ENCODE results near the gene MSI2.

The MSI2 gene

DNA sequence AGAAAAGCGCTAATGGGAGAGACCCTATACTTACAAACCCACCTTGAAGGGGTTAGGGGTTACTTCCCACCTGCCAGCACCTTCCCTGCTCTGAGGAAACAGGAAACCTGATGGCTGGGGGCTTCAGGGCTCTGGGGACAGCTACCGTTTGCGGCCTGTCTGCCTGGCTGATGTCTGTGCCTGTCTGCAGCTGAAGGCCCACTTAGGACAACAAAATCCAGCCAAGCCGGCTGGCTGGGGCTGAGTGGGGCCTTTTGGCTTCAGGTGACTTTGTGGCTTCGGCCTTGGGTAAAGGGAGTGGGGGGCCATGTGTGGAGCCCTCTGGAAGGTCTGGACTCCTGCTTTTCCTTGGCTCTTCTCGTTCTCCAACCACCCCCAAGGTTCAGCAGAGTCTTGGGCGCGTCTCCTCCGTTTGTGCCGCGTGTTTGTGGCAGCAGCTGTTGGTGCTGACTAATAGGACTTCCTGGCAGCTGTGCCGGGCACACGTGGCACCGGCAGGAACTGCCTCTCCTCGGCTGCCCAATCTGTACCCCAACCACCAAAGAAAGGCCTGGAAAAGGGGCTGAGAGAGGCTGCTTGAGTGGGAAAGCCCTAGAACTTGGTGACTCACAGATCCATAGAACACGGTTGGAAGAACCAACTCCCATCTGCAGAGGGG lies 186.7 kb downstream of the MSI2 start:
- no peak for TF ChIP-seq EZH2phosphoT487 (IDR thresholded peaks at IDR 0.05; ENCODE audit: borderline replicate concordance)
- TF ChIP-seq, protein P1, sequence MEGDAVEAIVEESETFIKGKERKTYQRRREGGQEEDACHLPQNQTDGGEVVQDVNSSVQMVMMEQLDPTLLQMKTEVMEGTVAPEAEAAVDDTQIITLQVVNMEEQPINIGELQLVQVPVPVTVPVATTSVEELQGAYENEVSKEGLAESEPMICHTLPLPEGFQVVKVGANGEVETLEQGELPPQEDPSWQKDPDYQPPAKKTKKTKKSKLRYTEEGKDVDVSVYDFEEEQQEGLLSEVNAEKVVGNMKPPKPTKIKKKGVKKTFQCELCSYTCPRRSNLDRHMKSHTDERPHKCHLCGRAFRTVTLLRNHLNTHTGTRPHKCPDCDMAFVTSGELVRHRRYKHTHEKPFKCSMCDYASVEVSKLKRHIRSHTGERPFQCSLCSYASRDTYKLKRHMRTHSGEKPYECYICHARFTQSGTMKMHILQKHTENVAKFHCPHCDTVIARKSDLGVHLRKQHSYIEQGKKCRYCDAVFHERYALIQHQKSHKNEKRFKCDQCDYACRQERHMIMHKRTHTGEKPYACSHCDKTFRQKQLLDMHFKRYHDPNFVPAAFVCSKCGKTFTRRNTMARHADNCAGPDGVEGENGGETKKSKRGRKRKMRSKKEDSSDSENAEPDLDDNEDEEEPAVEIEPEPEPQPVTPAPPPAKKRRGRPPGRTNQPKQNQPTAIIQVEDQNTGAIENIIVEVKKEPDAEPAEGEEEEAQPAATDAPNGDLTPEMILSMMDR (conservative IDR thresholded peaks at IDR 0.05; ENCODE audit: low read length), result no peak
- Histone ChIP-seq H2AFZ (ENCODE audit: low read length) (no peak overlapping the region), H3K36me3 (ENCODE audit: insufficient read depth, low read length) (peaks cover 46% of the 10 kb centered on the region; the same call in 1 of the 2 replicates), H3K9me3 (ENCODE audit: insufficient read depth, low read depth, low read length) (no peaks in the 10 kb centered on the region), H4K20me1 (ENCODE audit: insufficient read depth, low read length, poor library complexity, severe bottlenecking) (no peaks in the 10 kb centered on the region), H3K9me2 (replicated peaks; ENCODE audit: low read depth, low read length) (no peaks in the 10 kb centered on the region), H3K4me1 (ENCODE audit: insufficient read depth, low read length, poor library complexity, severe bottlenecking) (peaks cover 93% of the 10 kb centered on the region), H3K27me3 (ENCODE audit: insufficient read depth, low read length, poor library complexity, severe bottlenecking) (no peaks in the 10 kb centered on the region), H3K79me2 (ENCODE audit: insufficient read depth, low read length) (peaks cover 93% of the 10 kb centered on the region), H3K4me2 (ENCODE audit: low read depth, low read length, poor library complexity, severe bottlenecking) (peak overlapping the region; percentile 54), H3F3A (ENCODE audit: low read depth) (peaks cover 16% of the 10 kb centered on the region), H3K9ac (ENCODE audit: low read depth, low read length, poor library complexity, severe bottlenecking) (peak overlapping the region; percentile 90), H3K4me3 (ENCODE audit: low read length, poor library complexity, severe bottlenecking) (peak overlapping the region; percentile 37)

DNA sequence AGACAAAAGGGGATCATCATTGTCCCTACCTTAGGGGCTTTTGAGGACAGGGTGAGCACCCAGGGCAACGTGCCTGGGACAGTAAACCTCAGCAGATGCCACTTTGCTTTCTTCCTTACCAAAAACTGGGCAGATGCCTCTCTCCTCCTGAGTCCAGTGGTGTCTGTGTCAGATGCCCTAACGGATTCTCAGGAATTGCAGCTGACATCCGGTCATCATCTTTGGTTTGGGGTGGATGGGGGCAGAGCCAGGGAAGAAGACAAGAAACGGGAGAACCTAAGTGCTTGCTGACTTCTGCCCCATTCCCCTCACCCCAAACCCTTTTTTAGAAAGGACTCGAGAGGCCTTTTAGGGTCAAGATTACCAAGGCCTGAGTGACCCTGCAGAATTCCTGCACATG lies 187.5 kb downstream of the MSI2 start:
- Histone ChIP-seq H3K4me1 (ENCODE audit: insufficient read depth, low read length, poor library complexity, severe bottlenecking) (peaks cover 96% of the 10 kb centered on the region), H3K4me3 (ENCODE audit: low read length, poor library complexity, severe bottlenecking) (peak overlapping the region; percentile 22), H3K27me3 (ENCODE audit: insufficient read depth, low read length, poor library complexity, severe bottlenecking) (no peaks in the 10 kb centered on the region), H3K9me2 (replicated peaks; ENCODE audit: low read depth, low read length) (no peaks in the 10 kb centered on the region), H3K4me2 (ENCODE audit: low read depth, low read length, poor library complexity, severe bottlenecking) (peak overlapping the region; percentile 54), H3K79me2 (ENCODE audit: insufficient read depth, low read length) (peaks cover 100% of the 10 kb centered on the region), H3F3A (ENCODE audit: low read depth) (peaks cover 12% of the 10 kb centered on the region), H3K9me3 (ENCODE audit: insufficient read depth, low read depth, low read length) (no peaks in the 10 kb centered on the region), H4K20me1 (ENCODE audit: insufficient read depth, low read length, poor library complexity, severe bottlenecking) (no peaks in the 10 kb centered on the region), H3K9ac (ENCODE audit: low read depth, low read length, poor library complexity, severe bottlenecking) (peak overlapping the region; percentile 90), H2AFZ (ENCODE audit: low read length) (no peak overlapping the region), H3K36me3 (ENCODE audit: insufficient read depth, low read length) (peaks cover 51% of the 10 kb centered on the region; the same call in 1 of the 2 replicates)
- TF ChIP-seq, protein P1 (conservative IDR thresholded peaks at IDR 0.05; ENCODE audit: low read length), result no peak
- TF ChIP-seq EZH2phosphoT487 (IDR thresholded peaks at IDR 0.05; ENCODE audit: borderline replicate concordance), result no peak

DNA sequence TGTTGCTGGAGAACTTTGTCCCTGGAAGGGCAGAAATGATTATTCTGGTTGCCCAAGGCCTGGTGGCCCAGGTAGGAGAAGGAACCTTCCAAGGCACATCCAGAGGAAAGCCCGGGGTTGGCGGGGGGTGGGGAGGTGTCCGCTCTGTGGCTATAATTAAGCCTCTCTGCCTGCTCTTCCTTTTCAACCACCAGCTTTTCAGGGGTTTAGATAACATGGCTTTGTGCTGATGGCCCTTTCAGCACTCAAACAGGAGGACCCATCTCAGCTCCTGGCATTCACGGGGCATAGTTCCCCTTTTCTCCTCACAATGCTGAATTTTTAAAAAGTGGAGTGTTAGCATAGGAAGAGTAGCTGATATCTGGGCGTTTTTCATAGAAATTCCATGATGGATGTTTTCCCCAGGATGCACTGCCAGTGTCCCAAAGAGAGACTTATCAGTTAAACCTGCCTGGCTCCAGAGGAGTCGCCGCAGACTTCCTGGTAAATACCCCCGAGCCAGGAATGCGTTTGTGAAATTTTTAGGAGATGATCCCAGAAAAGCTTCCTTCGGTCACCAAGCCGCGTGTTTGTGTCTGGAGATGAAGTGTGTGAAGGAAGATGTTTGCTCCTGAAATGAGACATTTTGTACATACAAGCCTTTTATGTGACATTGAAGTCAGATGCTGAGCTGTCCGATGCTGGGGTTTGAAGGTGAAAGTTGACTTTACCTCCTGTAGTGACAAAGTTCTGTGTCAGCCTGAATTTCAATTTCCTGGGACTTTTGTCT lies 188.5 kb downstream of the MSI2 start:
- Histone ChIP-seq H3K9ac (ENCODE audit: low read depth, low read length, poor library complexity, severe bottlenecking) (peak overlapping the region; percentile 90), H3K79me2 (ENCODE audit: insufficient read depth, low read length) (peaks cover 100% of the 10 kb centered on the region), H3K9me2 (replicated peaks; ENCODE audit: low read depth, low read length) (no peaks in the 10 kb centered on the region), H3K9me3 (ENCODE audit: insufficient read depth, low read depth, low read length) (no peaks in the 10 kb centered on the region), H4K20me1 (ENCODE audit: insufficient read depth, low read length, poor library complexity, severe bottlenecking) (no peaks in the 10 kb centered on the region), H2AFZ (ENCODE audit: low read length) (no peak overlapping the region), H3K4me2 (ENCODE audit: low read depth, low read length, poor library complexity, severe bottlenecking) (no peak overlapping the region), H3K27me3 (ENCODE audit: insufficient read depth, low read length, poor library complexity, severe bottlenecking) (no peaks in the 10 kb centered on the region), H3K4me3 (ENCODE audit: low read length, poor library complexity, severe bottlenecking) (no peak overlapping the region), H3K36me3 (ENCODE audit: insufficient read depth, low read length) (peaks cover 59% of the 10 kb centered on the region; the same call in 1 of the 2 replicates), H3K4me1 (ENCODE audit: insufficient read depth, low read length, poor library complexity, severe bottlenecking) (peaks cover 94% of the 10 kb centered on the region), H3F3A (ENCODE audit: low read depth) (peaks cover 2% of the 10 kb centered on the region; the same call in 1 of the 2 replicates)
- TF ChIP-seq, protein P1 (conservative IDR thresholded peaks at IDR 0.05; ENCODE audit: low read length), result no peak
- no peak for TF ChIP-seq EZH2phosphoT487 (IDR thresholded peaks at IDR 0.05; ENCODE audit: borderline replicate concordance)
